Fibroblast of lung (primary cell): ENCODE results near the gene SYCP1. TPM values are rescaled to one million over a fixed set of nuclear protein-coding genes. Genes with fewer than 3 reads are reported as not detected.
"Not testable (repeated sequence)": the region's sequence is repeated elsewhere in the genome, so short reads cannot be mapped to it uniquely, and the experiment has no call there.

ENCODE experiments used
- DNase-seq, 2 donors: peaks; one replicate each; pipeline versions ENCODE4 v3.0.0 to v3.0.0-alpha.2; 2010; ENCODE audit warnings: low read depth in 2 of 2
- H2AFZ ChIP-seq: 2 replicates; pipeline ENCODE4 v1.5.1; 2012; ENCODE audit warnings: low read length, control low read depth, inconsistent platforms
- H3K27ac ChIP-seq: 2 replicates; pipeline ENCODE4 v1.5.1; 2011; ENCODE audit warnings: low read length, control low read depth; ENCODE audit not compliant: insufficient read depth
- H3K27me3 ChIP-seq: 2 replicates; pipeline ENCODE4 v1.5.1; 2011; ENCODE audit warnings: mild to moderate bottlenecking, low read length; ENCODE audit not compliant: control insufficient read depth, insufficient read depth
- H3K36me3 ChIP-seq: 2 replicates; pipeline ENCODE4 v1.5.1; 2011; ENCODE audit warnings: low read length; ENCODE audit not compliant: control insufficient read depth, insufficient read depth
- H3K4me1 ChIP-seq: 2 replicates; pipeline ENCODE4 v1.5.1; 2011; ENCODE audit warnings: low read length; ENCODE audit not compliant: control insufficient read depth, insufficient read depth; ENCODE audit errors: extremely low read depth
- H3K4me2 ChIP-seq: 2 replicates; pipeline ENCODE4 v1.5.1; 2011; ENCODE audit warnings: low read length, control low read depth; ENCODE audit not compliant: insufficient read depth; ENCODE audit errors: extremely low read depth
- H3K4me3 ChIP-seq, 4 experiments: fragments of 200-600 bp in 1 of 4; sonication (generic) in 1 of 4; replicated peaks in 1 of 4; 2 replicates each; pipeline ENCODE4 v1.5.1; 2011 to 2016; ENCODE audit warnings: low read length in 4 of 4, low read depth in 3 of 4, mild to moderate bottlenecking in 3 of 4, control low read depth in 2 of 4, inconsistent platforms in 1 of 4, mixed read lengths in 1 of 4; ENCODE audit not compliant: insufficient read depth in 1 of 4; ENCODE audit errors: control extremely low read depth in 1 of 4
- H3K79me2 ChIP-seq: 2 replicates; pipeline ENCODE4 v1.5.1; 2012; ENCODE audit warnings: mild to moderate bottlenecking, low read length, inconsistent platforms; ENCODE audit not compliant: control insufficient read depth, insufficient read depth
- H3K9ac ChIP-seq: 2 replicates; pipeline ENCODE4 v1.5.1; 2011; ENCODE audit warnings: mild to moderate bottlenecking, low read length, control low read depth; ENCODE audit not compliant: insufficient read depth
- H3K9me3 ChIP-seq: 2 replicates; pipeline ENCODE4 v1.5.1; 2012; ENCODE audit warnings: low read depth, low read length; ENCODE audit not compliant: control insufficient read depth, insufficient read depth
- H4K20me1 ChIP-seq: 2 replicates; pipeline ENCODE4 v1.5.1; 2011; ENCODE audit warnings: low read length; ENCODE audit not compliant: control insufficient read depth, insufficient read depth; ENCODE audit errors: extremely low read depth
- CTCF ChIP-seq, 2 donors: IDR thresholded peaks in 1 of 2; conservative IDR thresholded peaks in 1 of 2; 1 replicate in 1 of 2; 2 replicates in 1 of 2; pipeline ENCODE4 v1.5.1; 2011 to 2012; ENCODE audit warnings: low read length in 2 of 2, control low read depth in 1 of 2, inconsistent platforms in 1 of 2, low read depth in 1 of 2, mild to moderate bottlenecking in 1 of 2
- EZH2 ChIP-seq: IDR thresholded peaks from 2 replicates; pipeline ENCODE4 v1.5.1; 2012; ENCODE audit warnings: low read length, control low read depth, mild to moderate bottlenecking; ENCODE audit errors: missing control alignments
- polyA plus RNA-seq, 2 donors: library from polyadenylated mRNA; depleted of rRNA in 1 of 2; stranded (reverse) in 1 of 2; unstranded in 1 of 2; fragments of >200 nt; gene quantifications; 2 replicates each; pipeline ENCODE4 v1.2.1, GENCODE V29; 2011 to 2012; ENCODE audit warnings: missing spikeins in 1 of 2
- total RNA-seq: library from RNA; depleted of rRNA; stranded (reverse); fragments of >200 nt; gene quantifications from 2 replicates; pipeline ENCODE4 v1.2.1, GENCODE V29; 2014

SYCP1 gene
- total and polyA plus RNA-seq, 2 donors (not counting 1 experiment from before 2014, with no cell fraction given): not detected

DNA sequence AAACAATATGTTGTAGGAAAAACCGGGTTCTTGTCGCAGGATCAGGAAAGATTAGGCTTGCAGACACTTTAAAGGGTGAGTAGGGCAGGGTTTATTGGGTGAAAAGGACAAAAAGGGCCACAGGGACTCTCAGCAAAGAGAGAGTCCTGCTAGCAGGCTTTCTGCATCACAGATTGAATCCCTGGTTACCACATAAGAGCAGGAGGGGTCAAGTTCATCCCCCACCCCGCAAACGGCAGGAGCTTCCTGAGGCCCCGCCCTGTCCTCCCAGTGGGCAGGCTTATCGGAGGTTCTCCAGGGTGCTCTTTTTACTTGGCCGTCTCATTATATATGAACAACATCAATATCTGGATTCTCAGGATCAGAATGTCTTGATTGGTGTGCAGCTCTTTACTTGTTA, 47.7 kb downstream of the SYCP1 start:
- H2AFZ ChIP-seq: no peak overlapping the region
- no peaks in the 10 kb centered on the region for H3K9me3 ChIP-seq
- H3K4me3 ChIP-seq: no peak overlapping the region
- H4K20me1 ChIP-seq: no peaks in the 10 kb centered on the region
- no peak overlapping the region for H3K27ac ChIP-seq
- H3K36me3 ChIP-seq: no peaks in the 10 kb centered on the region
- no peak for DNase-seq
- no peaks in the 10 kb centered on the region for H3K27me3 ChIP-seq
- H3K4me1 ChIP-seq: no peaks in the 10 kb centered on the region
- H3K4me2 ChIP-seq: no peak overlapping the region
- H3K9ac ChIP-seq: no peak overlapping the region
- no peaks in the 10 kb centered on the region for H3K79me2 ChIP-seq
- TF ChIP-seq EZH2: no peak
- TF ChIP-seq CTCF (conservative IDR thresholded peaks at IDR 0.05 in 1 of 2, IDR thresholded peaks at IDR 0.05 in 1 of 2; ENCODE audit: low read depth in 1 of 2, low read length in 2 of 2): no peak

- DNase-seq: no peak
- Histone ChIP-seq H3K36me3 (no peaks in the 10 kb centered on the region), H3K4me2 (no peak overlapping the region), H3K27ac (no peak overlapping the region), H2AFZ (no peak overlapping the region), H3K4me1 (no peaks in the 10 kb centered on the region), H3K9ac (no peak overlapping the region), H3K79me2 (no peaks in the 10 kb centered on the region), H3K4me3 (no peak overlapping the region), H3K9me3 (no peaks in the 10 kb centered on the region), H4K20me1 (no peaks in the 10 kb centered on the region), H3K27me3 (no peaks in the 10 kb centered on the region)
- TF ChIP-seq EZH2 (no peak), CTCF (conservative IDR thresholded peaks at IDR 0.05 in 1 of 2, IDR thresholded peaks at IDR 0.05 in 1 of 2; ENCODE audit: low read depth in 1 of 2, low read length in 2 of 2) (no peak)
These were observed 48.8 kb downstream of the SYCP1 start for GRCh38 chr1:114903480-114903879.

- not testable (repeated sequence) for H3K9ac ChIP-seq, H3K9me3 ChIP-seq, H3K4me1 ChIP-seq, H3K4me2 ChIP-seq, H3K4me3 ChIP-seq, H3K36me3 ChIP-seq, H3K27ac ChIP-seq, DNase-seq, H4K20me1 ChIP-seq, H3K27me3 ChIP-seq, H3K79me2 ChIP-seq, H2AFZ ChIP-seq
These were observed 61.1 kb downstream of the SYCP1 start for GRCh38 chr1:114915720-114916119.
